Loucy (cell line): ENCODE measurements around the gene PPP1R9B.

ENCODE experiments used
- H2AFZ ChIP-seq: fragments of 200-600 bp; sonication (generic); 2 replicates; pipeline ENCODE4 v1.6.0; 2016; ENCODE audit warnings: antibody characterized with exemption, mild to moderate bottlenecking, low read length, moderate library complexity
- H3F3A ChIP-seq: fragments of 200-600 bp; 2 replicates; pipeline ENCODE4 v1.6.0; 2016; ENCODE audit warnings: antibody characterized with exemption, low read depth, mild to moderate bottlenecking
- H3K27me3 ChIP-seq: fragments of 200-600 bp; sonication (generic); 2 replicates; pipeline ENCODE4 v1.6.1; 2014; ENCODE audit warnings: low read length, mild to moderate bottlenecking; ENCODE audit not compliant: insufficient read depth, poor library complexity, severe bottlenecking
- H3K36me3 ChIP-seq: fragments of 200-600 bp; sonication (generic); 2 replicates; pipeline ENCODE4 v1.6.1; 2016; ENCODE audit warnings: low read length; ENCODE audit not compliant: insufficient read depth
- H3K4me1 ChIP-seq: fragments of 200-600 bp; sonication (generic); 2 replicates; pipeline ENCODE4 v1.5.1; 2014; ENCODE audit warnings: low read length, mild to moderate bottlenecking; ENCODE audit not compliant: insufficient read depth, poor library complexity, severe bottlenecking
- H3K4me2 ChIP-seq: fragments of 200-600 bp; sonication (generic); 2 replicates; pipeline ENCODE4 v1.6.0; 2014; ENCODE audit warnings: antibody characterized with exemption, low read length, low read depth, mild to moderate bottlenecking; ENCODE audit not compliant: poor library complexity, severe bottlenecking
- H3K4me3 ChIP-seq: fragments of 200-600 bp; sonication (generic); 2 replicates; pipeline ENCODE4 v1.5.1; 2014; ENCODE audit warnings: low read length, mild to moderate bottlenecking, mixed read lengths; ENCODE audit not compliant: poor library complexity, severe bottlenecking
- H3K79me2 ChIP-seq: fragments of 200-600 bp; sonication (generic); 2 replicates; pipeline ENCODE4 v1.6.1; 2014; ENCODE audit warnings: low read length; ENCODE audit not compliant: insufficient read depth
- H3K9ac ChIP-seq: fragments of 200-600 bp; sonication (generic); 2 replicates; pipeline ENCODE4 v1.6.0; 2014; ENCODE audit warnings: mild to moderate bottlenecking, low read depth, low read length, moderate library complexity; ENCODE audit not compliant: poor library complexity, severe bottlenecking
- H3K9me2 ChIP-seq: fragments of 200-600 bp; sonication (generic); replicated peaks from 2 replicates; pipeline ENCODE4 v1.6.1; 2016; ENCODE audit warnings: low read depth, low read length, mixed read lengths
- H3K9me3 ChIP-seq: fragments of 200-600 bp; sonication (generic); 2 replicates; pipeline ENCODE4 v1.6.1; 2014; ENCODE audit warnings: mild to moderate bottlenecking, antibody characterized with exemption, low read length, low read depth; ENCODE audit not compliant: insufficient read depth
- H4K20me1 ChIP-seq: fragments of 200-600 bp; sonication (generic); 2 replicates; pipeline ENCODE4 v1.6.0; 2014; ENCODE audit warnings: antibody characterized with exemption, low read length, mild to moderate bottlenecking; ENCODE audit not compliant: insufficient read depth, poor library complexity, severe bottlenecking
- CTCF ChIP-seq: fragments of 200-600 bp; sonication (generic); conservative IDR thresholded peaks from 2 replicates; pipeline ENCODE4 v1.5.1; 2014; ENCODE audit warnings: mild to moderate bottlenecking, antibody characterized with exemption, low read length
- EZH2phosphoT487 ChIP-seq: fragments of 200-600 bp; IDR thresholded peaks from 2 replicates; pipeline ENCODE4 v1.6.1; 2018; ENCODE audit warnings: antibody characterized with exemption, mild to moderate bottlenecking, moderate library complexity, borderline replicate concordance

The PPP1R9B gene

DNA sequence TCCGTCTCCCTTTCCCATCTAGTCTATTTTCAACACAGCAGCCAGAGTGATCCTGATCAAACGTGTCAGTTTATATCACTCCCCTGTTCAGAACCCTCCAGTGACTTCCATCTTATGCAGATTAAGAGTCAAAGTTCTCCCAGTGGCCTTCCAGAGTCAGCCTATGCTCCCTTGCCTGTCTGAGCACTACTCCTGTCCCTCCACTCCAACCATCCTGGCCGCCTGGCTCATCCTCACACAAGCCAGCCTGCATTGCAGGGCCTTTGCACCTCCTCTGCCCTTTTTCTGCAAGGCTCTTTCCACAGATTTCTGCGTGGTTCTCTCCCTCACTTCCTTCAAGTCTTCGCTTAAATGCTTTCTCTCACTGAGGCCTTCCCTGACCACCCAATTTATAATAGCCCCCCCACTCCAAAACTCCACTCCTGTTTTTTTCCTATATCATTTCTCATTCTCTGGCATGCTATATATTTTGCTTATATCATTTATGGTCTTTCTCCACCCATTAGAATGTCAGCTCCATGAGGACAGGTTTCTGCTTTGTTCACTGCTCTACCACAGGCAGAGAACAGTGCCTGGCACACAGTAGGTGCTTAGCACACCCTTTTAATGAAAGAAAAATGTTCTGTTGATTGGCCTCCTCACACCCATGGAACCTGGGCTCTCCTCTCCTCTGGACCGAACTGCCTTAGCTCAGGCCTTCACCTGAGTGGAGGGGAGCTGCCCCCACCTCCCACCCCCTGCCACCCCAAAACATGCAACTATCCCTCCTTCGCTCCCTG, 29.8 kb downstream of the PPP1R9B start:
- H3K9me2 ChIP-seq = no peaks in the 10 kb centered on the region
- no peak overlapping the region for H3K4me2 ChIP-seq
- no peak overlapping the region for H2AFZ ChIP-seq
- H3K79me2 ChIP-seq = no peaks in the 10 kb centered on the region
- no peaks in the 10 kb centered on the region for H4K20me1 ChIP-seq
- H3F3A ChIP-seq = no peaks in the 10 kb centered on the region
- TF ChIP-seq EZH2phosphoT487 (no peak), CTCF (no peak)
- peaks cover 5% of the 10 kb centered on the region for H3K4me1 ChIP-seq
- no peak overlapping the region for H3K9ac ChIP-seq
- H3K27me3 ChIP-seq = no peaks in the 10 kb centered on the region
- H3K4me3 ChIP-seq = no peak overlapping the region
- no peaks in the 10 kb centered on the region for H3K36me3 ChIP-seq
- no peaks in the 10 kb centered on the region for H3K9me3 ChIP-seq

GRCh38 chr17:50118828-50119218, 31.7 kb downstream of the PPP1R9B start:
- H3K9me3 ChIP-seq = no peaks in the 10 kb centered on the region
- H3K36me3 ChIP-seq = no peaks in the 10 kb centered on the region
- no peaks in the 10 kb centered on the region for H3K27me3 ChIP-seq
- no peaks in the 10 kb centered on the region for H3K9me2 ChIP-seq
- H3K79me2 ChIP-seq = no peaks in the 10 kb centered on the region
- no peak overlapping the region for H3K4me2 ChIP-seq
- no peak for TF ChIP-seq CTCF
- no peak for TF ChIP-seq EZH2phosphoT487
- H2AFZ ChIP-seq = no peak overlapping the region
- no peak overlapping the region for H3K4me3 ChIP-seq
- no peaks in the 10 kb centered on the region for H3K4me1 ChIP-seq
- H4K20me1 ChIP-seq = no peaks in the 10 kb centered on the region
- H3K9ac ChIP-seq = no peak overlapping the region
- no peaks in the 10 kb centered on the region for H3F3A ChIP-seq

GRCh38 chr17:50118076-50118827, 32.2 kb downstream of the PPP1R9B start:
- no peaks in the 10 kb centered on the region for H4K20me1 ChIP-seq
- TF ChIP-seq CTCF = no peak
- no peak for TF ChIP-seq EZH2phosphoT487
- no peaks in the 10 kb centered on the region for H3K9me3 ChIP-seq
- H2AFZ ChIP-seq = no peak overlapping the region
- H3K4me3 ChIP-seq = no peak overlapping the region
- H3K36me3 ChIP-seq = no peaks in the 10 kb centered on the region
- no peaks in the 10 kb centered on the region for H3K4me1 ChIP-seq
- H3K79me2 ChIP-seq = no peaks in the 10 kb centered on the region
- no peaks in the 10 kb centered on the region for H3K9me2 ChIP-seq
- no peak overlapping the region for H3K4me2 ChIP-seq
- no peak overlapping the region for H3K9ac ChIP-seq
- H3K27me3 ChIP-seq = no peaks in the 10 kb centered on the region
- H3F3A ChIP-seq = no peaks in the 10 kb centered on the region
